HG03175 (cell line): ENCODE results near the gene PTGES2.

Experiments used
- ATAC-seq: cut with Tn5 transposase; IDR thresholded peaks from one replicate; pipeline ENCODE4 v1.9.1; 2021; ENCODE audit warnings: mild to moderate bottlenecking, moderate library complexity; ENCODE audit not compliant: unreplicated experiment

The PTGES2 gene

GRCh38 chr9:128127568-128127989 is at the start of gene PTGES2:
PTGES2 (minus strand) TSS chr9:128127729; CDS start chr9:128127717, 12 bp downstream.
- ATAC-seq: peak; percentile 59

- no peak for ATAC-seq
Observed at GRCh38 chr9:128175726-128176125, 48.2 kb upstream of the PTGES2 start.

GRCh38 chr9:128175102-128175563 is 47.6 kb upstream of the PTGES2 start:
- ATAC-seq: no peak

- no peak for ATAC-seq
Observed at GRCh38 chr9:128174062-128174461, 46.5 kb upstream of the PTGES2 start.

- ATAC-seq: no peak
Observed at GRCh38 chr9:128169925-128170324, 42.4 kb upstream of the PTGES2 start.

GRCh38 chr9:128169492-128169891 is 42.0 kb upstream of the PTGES2 start:
- no peak for ATAC-seq

- no peak for ATAC-seq
Observed at GRCh38 chr9:128168731-128169308, 41.3 kb upstream of the PTGES2 start.

GRCh38 chr9:128167209-128167608 is 39.7 kb upstream of the PTGES2 start:
- ATAC-seq: no peak

GRCh38 chr9:128166169-128166568 is 38.6 kb upstream of the PTGES2 start:
- ATAC-seq: no peak

- no peak for ATAC-seq
Observed at GRCh38 chr9:128164307-128164885, 36.9 kb upstream of the PTGES2 start.

GRCh38 chr9:128163523-128164306 is 36.2 kb upstream of the PTGES2 start:
- ATAC-seq: no peak

- no peak for ATAC-seq
Observed at GRCh38 chr9:128163027-128163515, 35.5 kb upstream of the PTGES2 start.

- ATAC-seq: no peak
Observed at GRCh38 chr9:128162215-128163026, 34.9 kb upstream of the PTGES2 start.

- ATAC-seq: no peak
Observed at GRCh38 chr9:128161215-128161902, 33.8 kb upstream of the PTGES2 start.

GRCh38 chr9:128160603-128160987 is 33.1 kb upstream of the PTGES2 start:
- no peak for ATAC-seq

- peak; percentile 76 for ATAC-seq
Observed at GRCh38 chr9:128159784-128160602, 32.5 kb upstream of the PTGES2 start, which contains the start of gene BBLN. BBLN (plus strand) TSS chr9:128160265; CDS start chr9:128160408, 143 bp downstream.

- ATAC-seq: peak; percentile 17
Observed at GRCh38 chr9:128159522-128159783, 31.9 kb upstream of the PTGES2 start.

- ATAC-seq: no peak
Observed at GRCh38 chr9:128155736-128156500, 28.4 kb upstream of the PTGES2 start.
